Fibroblast of lung (primary cell): ENCODE results near the gene KMT5C.

Experiments used
- EZH2 ChIP-seq: IDR thresholded peaks from 2 replicates; pipeline ENCODE4 v1.5.1; 2012; ENCODE audit warnings: low read length, control low read depth, mild to moderate bottlenecking; ENCODE audit errors: missing control alignments
- TF ChIP-seq, protein P1 (sequence below), 2 donors: IDR thresholded peaks in 1 of 2; conservative IDR thresholded peaks in 1 of 2; 1 replicate in 1 of 2; 2 replicates in 1 of 2; pipeline ENCODE4 v1.5.1; 2011 to 2012; ENCODE audit warnings: low read length in 2 of 2, control low read depth in 1 of 2, inconsistent platforms in 1 of 2, low read depth in 1 of 2, mild to moderate bottlenecking in 1 of 2

DNA sequence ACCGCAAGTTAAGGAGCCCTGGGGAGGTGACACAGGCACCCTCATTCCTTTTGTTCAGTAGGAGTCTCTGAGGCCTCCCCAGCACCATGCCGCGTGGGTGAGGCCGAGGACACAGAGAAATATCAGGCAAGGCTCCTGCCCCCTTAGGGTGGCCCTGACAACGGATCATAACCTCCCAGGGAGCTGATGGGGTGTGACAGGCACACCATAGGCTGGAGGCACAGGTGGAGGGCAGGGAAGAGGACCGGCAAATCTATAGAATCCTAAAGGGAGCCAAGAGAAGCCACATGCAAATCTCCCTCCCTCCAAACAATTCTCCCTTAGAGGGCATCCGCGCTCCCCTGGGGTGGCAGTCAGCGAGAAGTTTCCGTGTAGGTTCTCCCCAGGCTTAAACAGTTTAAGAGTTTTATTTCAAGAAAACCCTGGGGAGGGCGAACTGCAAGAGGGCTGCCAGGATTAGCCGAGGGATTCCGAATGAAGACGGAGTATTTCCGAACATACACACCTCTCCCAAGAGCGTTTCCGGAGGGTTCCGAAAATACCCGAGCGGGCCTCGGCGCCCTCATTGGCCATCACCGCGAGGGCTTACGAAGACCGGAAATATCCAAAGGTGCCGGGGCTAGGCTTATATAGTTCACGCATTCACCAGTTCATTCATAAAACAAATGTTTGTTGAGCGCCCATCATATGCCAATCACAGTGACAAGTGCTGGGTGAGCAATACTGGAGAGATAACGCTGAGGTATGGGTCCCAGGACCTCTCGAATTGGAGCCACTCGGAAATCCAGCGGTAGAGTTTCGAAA, 45.4 kb downstream of the KMT5C start:
- TF ChIP-seq, protein P1, sequence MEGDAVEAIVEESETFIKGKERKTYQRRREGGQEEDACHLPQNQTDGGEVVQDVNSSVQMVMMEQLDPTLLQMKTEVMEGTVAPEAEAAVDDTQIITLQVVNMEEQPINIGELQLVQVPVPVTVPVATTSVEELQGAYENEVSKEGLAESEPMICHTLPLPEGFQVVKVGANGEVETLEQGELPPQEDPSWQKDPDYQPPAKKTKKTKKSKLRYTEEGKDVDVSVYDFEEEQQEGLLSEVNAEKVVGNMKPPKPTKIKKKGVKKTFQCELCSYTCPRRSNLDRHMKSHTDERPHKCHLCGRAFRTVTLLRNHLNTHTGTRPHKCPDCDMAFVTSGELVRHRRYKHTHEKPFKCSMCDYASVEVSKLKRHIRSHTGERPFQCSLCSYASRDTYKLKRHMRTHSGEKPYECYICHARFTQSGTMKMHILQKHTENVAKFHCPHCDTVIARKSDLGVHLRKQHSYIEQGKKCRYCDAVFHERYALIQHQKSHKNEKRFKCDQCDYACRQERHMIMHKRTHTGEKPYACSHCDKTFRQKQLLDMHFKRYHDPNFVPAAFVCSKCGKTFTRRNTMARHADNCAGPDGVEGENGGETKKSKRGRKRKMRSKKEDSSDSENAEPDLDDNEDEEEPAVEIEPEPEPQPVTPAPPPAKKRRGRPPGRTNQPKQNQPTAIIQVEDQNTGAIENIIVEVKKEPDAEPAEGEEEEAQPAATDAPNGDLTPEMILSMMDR (conservative IDR thresholded peaks at IDR 0.05 in 1 of 2, IDR thresholded peaks at IDR 0.05 in 1 of 2; ENCODE audit: low read depth in 1 of 2, low read length in 2 of 2), result no peak
- no peak for TF ChIP-seq EZH2
